Colonic mucosa (tissue), 4 donors: ENCODE data around the gene SCGB1D2. TPM values are rescaled to one million over a fixed set of nuclear protein-coding genes. Genes with fewer than 3 reads are reported as not detected.

ENCODE experiments used
- DNase-seq: peaks from one replicate; pipeline ENCODE4 v3.0.0-alpha.2; 2020
- H3K27ac ChIP-seq: fragments of 200-600 bp; one replicate; pipeline ENCODE4 v1.8.0; 2021
- H3K27me3 ChIP-seq: fragments of 200-600 bp; one replicate; pipeline ENCODE4 v1.8.0; 2021
- H3K36me3 ChIP-seq: fragments of 200-600 bp; one replicate; pipeline ENCODE4 v1.8.0; 2021
- H3K4me1 ChIP-seq: fragments of 200-600 bp; one replicate; pipeline ENCODE4 v1.8.0; 2021; ENCODE audit warnings: mild to moderate bottlenecking
- H3K4me3 ChIP-seq: fragments of 200-600 bp; one replicate; pipeline ENCODE4 v1.8.0; 2021
- H3K9ac ChIP-seq, 2 donors: one replicate each; pipeline ENCODE4 v1.7.0; 2013; ENCODE audit warnings: control low read depth in 2 of 2, low read depth in 2 of 2, low read length in 2 of 2
- H3K9me3 ChIP-seq: fragments of 200-600 bp; one replicate; pipeline ENCODE4 v1.8.0; 2021
- CTCF ChIP-seq: fragments of 200-600 bp; IDR thresholded peaks from one replicate; pipeline ENCODE4 v1.8.0; 2022; ENCODE audit warnings: antibody characterized with exemption, mild to moderate bottlenecking
- intact Hi-C: fragments of 100-400 bp; cut with DNase I; formaldehyde crosslinking; loops from one replicate; pipeline ENCODE4 v1.14.1; 2022
- total RNA-seq, 2 donors: library from RNA; stranded (reverse); fragmentation: NEBNext Ultra II Directional in 1 of 2; extraction: Animal tissue kit (Norgen Biotek cat#: 25700) in 1 of 2; gene quantifications; one replicate each; pipeline ENCODE4 v1.2.1, GENCODE V29; 2021
- donor health status: healthy.
- donor health status: DM: no; HTN: no; CAD: no.
- donor health status: DM: no; HTN: no; CAD: no.

The SCGB1D2 gene
- total RNA-seq, 2 donors from 2014 or later, result not detected

GRCh38 chr11:62223095-62223494 lies 18.9 kb upstream of the SCGB1D2 start:
- H3K9me3 ChIP-seq, result peaks cover 10% of the 10 kb centered on the region
- intact Hi-C loops, result loop anchor here (5.0 kb wide), 1 partner anchor 89 kb away; no protein-coding TSS in a partner anchor
- no peaks in the 10 kb centered on the region for H3K4me1 ChIP-seq
- H3K27me3 ChIP-seq, result no peaks in the 10 kb centered on the region
- no peak overlapping the region for H3K9ac ChIP-seq
- no peak for DNase-seq
- TF ChIP-seq CTCF, result no peak
- H3K36me3 ChIP-seq, result no peaks in the 10 kb centered on the region
- H3K4me3 ChIP-seq, result no peak overlapping the region
- no peak overlapping the region for H3K27ac ChIP-seq

- no peak for DNase-seq
- H3K27me3 ChIP-seq, result no peaks in the 10 kb centered on the region
- intact Hi-C loops, result no loop called here
- no peak for TF ChIP-seq CTCF
- H3K9ac ChIP-seq, result no peak overlapping the region
- no peak overlapping the region for H3K27ac ChIP-seq
- no peaks in the 10 kb centered on the region for H3K36me3 ChIP-seq
- H3K9me3 ChIP-seq, result no peaks in the 10 kb centered on the region
- H3K4me1 ChIP-seq, result no peaks in the 10 kb centered on the region
- H3K4me3 ChIP-seq, result no peak overlapping the region
Observed at GRCh38 chr11:62233730-62234129, 8.3 kb upstream of the SCGB1D2 start.

- Histone ChIP-seq H3K9me3 (no peaks in the 10 kb centered on the region), H3K4me3 (no peak overlapping the region), H3K27ac (no peak overlapping the region), H3K36me3 (no peaks in the 10 kb centered on the region), H3K4me1 (no peaks in the 10 kb centered on the region), H3K27me3 (no peaks in the 10 kb centered on the region), H3K9ac (no peak overlapping the region)
- intact Hi-C loops, result no loop called here
- no peak for DNase-seq
- TF ChIP-seq CTCF, result no peak
Observed at GRCh38 chr11:62236187-62236586, 5.9 kb upstream of the SCGB1D2 start.

- intact Hi-C loops, result no loop called here
- H3K27ac ChIP-seq, result no peak overlapping the region
- no peaks in the 10 kb centered on the region for H3K9me3 ChIP-seq
- H3K36me3 ChIP-seq, result no peaks in the 10 kb centered on the region
- H3K9ac ChIP-seq, result no peak overlapping the region
- no peaks in the 10 kb centered on the region for H3K27me3 ChIP-seq
- no peak for DNase-seq
- H3K4me3 ChIP-seq, result no peak overlapping the region
- no peak for TF ChIP-seq CTCF
- no peaks in the 10 kb centered on the region for H3K4me1 ChIP-seq
Observed at GRCh38 chr11:62237499-62237898, 4.5 kb upstream of the SCGB1D2 start.

- intact Hi-C loops, result no loop called here
Observed at GRCh38 chr11:62238151-62238550, 3.9 kb upstream of the SCGB1D2 start.

More at GRCh38 chr11:62238151-62238550, 3.9 kb upstream of the SCGB1D2 start:
- Histone ChIP-seq H3K9me3 (no peaks in the 10 kb centered on the region), H3K9ac (no peak overlapping the region), H3K27ac (no peak overlapping the region), H3K27me3 (no peaks in the 10 kb centered on the region), H3K4me1 (no peaks in the 10 kb centered on the region), H3K4me3 (no peak overlapping the region), H3K36me3 (no peaks in the 10 kb centered on the region)
- no peak for DNase-seq
- TF ChIP-seq CTCF, result no peak
